CD4-positive, alpha-beta memory T cell (primary cell): ENCODE data around the gene ACP6. TPM values are rescaled to one million over a fixed set of nuclear protein-coding genes. Genes with fewer than 3 reads are reported as not detected.

ENCODE experiments used
- CTCF ChIA-PET: fragments of 350-600 bp; sonication (Branson Sonifier 250); formaldehyde crosslinking; loops from one replicate; lab custom pipeline; 2021; ENCODE audit warnings: inconsistent platforms; ENCODE audit not compliant: partially characterized antibody; lab: Charles Lee
- POLR2A ChIA-PET: fragments of 350-600 bp; sonication (Branson Sonifier 250); formaldehyde crosslinking; loops from one replicate; lab custom pipeline; 2021; ENCODE audit not compliant: partially characterized antibody; lab: Charles Lee
- DNase-seq, 5 donors: peaks; one replicate each; pipeline versions ENCODE4 v3.0.0 to v3.0.0-alpha.2; 2020 to 2022; ENCODE audit warnings: mixed read lengths in 1 of 5
- H3K27ac ChIP-seq: one replicate; pipeline ENCODE4 v1.7.0; 2013; ENCODE audit warnings: low read depth, low read length
- H3K27me3 ChIP-seq: 2 replicates; pipeline ENCODE4 v1.7.0; 2013; ENCODE audit warnings: mild to moderate bottlenecking, low read length, moderate library complexity; ENCODE audit not compliant: insufficient read depth
- H3K36me3 ChIP-seq: 2 replicates; pipeline ENCODE4 v1.7.0; 2013; ENCODE audit warnings: mild to moderate bottlenecking, low read length, moderate library complexity; ENCODE audit not compliant: insufficient read depth
- H3K4me1 ChIP-seq: 2 replicates; pipeline ENCODE4 v1.7.0; 2013; ENCODE audit warnings: mild to moderate bottlenecking, low read length, moderate library complexity; ENCODE audit not compliant: insufficient read depth
- H3K4me3 ChIP-seq, 2 donors: one replicate each; pipeline ENCODE4 v1.7.0; 2013; ENCODE audit warnings: low read length in 2 of 2, mild to moderate bottlenecking in 1 of 2
- H3K9me3 ChIP-seq, 2 donors: one replicate each; pipeline ENCODE4 v1.7.0; 2013; ENCODE audit warnings: low read length in 2 of 2, control low read depth in 1 of 2; ENCODE audit not compliant: control insufficient read depth in 1 of 2
- H3K27ac Mint-ChIP-seq, 7 donors: one replicate each; pipeline ENCODE4 v1.8.0; 2020 to 2021; ENCODE audit warnings: mixed read lengths in 7 of 7, mild to moderate bottlenecking in 6 of 7, inconsistent platforms in 3 of 7, moderate library complexity in 3 of 7
- H3K27me3 Mint-ChIP-seq, 2 donors: one replicate each; pipeline ENCODE4 v1.8.0; 2020 to 2021; ENCODE audit warnings: mixed read lengths in 2 of 2
- H3K36me3 Mint-ChIP-seq, 2 donors: one replicate each; pipeline ENCODE4 v1.8.0; 2020 to 2021; ENCODE audit warnings: mixed read lengths in 2 of 2, inconsistent platforms in 1 of 2, mild to moderate bottlenecking in 1 of 2
- H3K4me1 Mint-ChIP-seq, 4 donors: one replicate each; pipeline ENCODE4 v1.8.0; 2020 to 2021; ENCODE audit warnings: mixed read lengths in 4 of 4, mild to moderate bottlenecking in 1 of 4
- H3K4me3 Mint-ChIP-seq, 8 donors: one replicate each; pipeline ENCODE4 v1.8.0; 2020 to 2021; ENCODE audit warnings: mixed read lengths in 8 of 8, mild to moderate bottlenecking in 7 of 8, moderate library complexity in 6 of 8, inconsistent platforms in 3 of 8
- H3K9me3 Mint-ChIP-seq, 8 donors: one replicate each; pipeline ENCODE4 v1.8.0; 2020 to 2021; ENCODE audit warnings: mixed read lengths in 8 of 8, mild to moderate bottlenecking in 5 of 8, inconsistent platforms in 3 of 8, moderate library complexity in 1 of 8
- intact Hi-C: fragments of 100-400 bp; cut with micrococcal nuclease; formaldehyde crosslinking; loops from one replicate; pipeline ENCODE4 v1.15.1; 2023
- polyA plus RNA-seq, 2 donors: library from polyadenylated mRNA; unstranded; fragments of 300-500 nt; fragmentation: Illumina TruSeq; gene quantifications; one replicate each; pipeline ENCODE4 v1.2.3, GENCODE V29; 2021
- total RNA-seq, 2 experiments: library from RNA; stranded (reverse); gene quantifications; one replicate each; pipeline ENCODE4 v1.2.3, GENCODE V29; 2021

The ACP6 gene
- total and polyA plus RNA-seq, 4 experiments from 2014 or later, result 15.4 to 22.7 (median 20.2) TPM

GRCh38 chr1:147652306-147652705 is 18.0 kb downstream of the ACP6 start:
- H3K9me3 ChIP-seq, result no peaks in the 10 kb centered on the region
- ChIA-PET POLR2A (interaction anchor here (1.0 kb wide), 1 partner anchor 11 kb away, joined by 3 read pairs; no protein-coding TSS in a partner anchor), CTCF (interaction anchor here (0.6 to 2.0 kb wide), 4 partner anchors 11 to 38 kb away, joined by 3 to 6 read pairs (median 4); no protein-coding TSS in a partner anchor)
- peaks cover 25% of the 10 kb centered on the region for H3K4me1 ChIP-seq
- Mint-ChIP-seq H3K27me3 (no peaks in the 10 kb centered on the region), H3K36me3 (peaks cover 23 to 42% of the 10 kb centered on the region in 2 donors), H3K4me3 (no peak overlapping the region), H3K4me1 (peaks cover 17 to 28% (median 23%) of the 10 kb centered on the region in 4 donors), H3K9me3 (no peaks in the 10 kb centered on the region), H3K27ac (no peak overlapping the region)
- no peak overlapping the region for H3K27ac ChIP-seq
- intact Hi-C loops, result no loop called here
- H3K36me3 ChIP-seq, result peaks cover 24% of the 10 kb centered on the region
- no peaks in the 10 kb centered on the region for H3K27me3 ChIP-seq
- no peak overlapping the region for H3K4me3 ChIP-seq
- DNase-seq, result no peak

- DNase-seq, result no peak
- H3K36me3 Mint-ChIP-seq, result peaks cover 17 to 41% of the 10 kb centered on the region in 2 donors
- no peak overlapping the region for H3K4me3 Mint-ChIP-seq
- peaks cover 24% of the 10 kb centered on the region for H3K36me3 ChIP-seq
- H3K4me1 Mint-ChIP-seq, result peaks cover 25 to 37% (median 32%) of the 10 kb centered on the region in 4 donors
- no peaks in the 10 kb centered on the region for H3K9me3 ChIP-seq
- H3K27me3 Mint-ChIP-seq, result no peaks in the 10 kb centered on the region
- POLR2A ChIA-PET, result interaction anchor here (1.0 to 4.5 kb wide), 2 partner anchors 12 to 18 kb away, joined by 3 to 18 read pairs; partner anchors contain the start of gene ACP6
- intact Hi-C loops, result no loop called here
- no peaks in the 10 kb centered on the region for H3K9me3 Mint-ChIP-seq
- H3K4me3 ChIP-seq, result no peak overlapping the region
- no peak overlapping the region for H3K27ac ChIP-seq
- CTCF ChIA-PET, result interaction anchor here (1.0 to 2.0 kb wide), 4 partner anchors 10 to 14 kb away, joined by 3 to 6 read pairs (median 5); no protein-coding TSS in a partner anchor
- peaks cover 34% of the 10 kb centered on the region for H3K4me1 ChIP-seq
- H3K27me3 ChIP-seq, result no peaks in the 10 kb centered on the region
- peak overlapping the region in 2 of 7 donors; percentile 33 to 57 for H3K27ac Mint-ChIP-seq
These were observed 18.9 kb downstream of the ACP6 start for GRCh38 chr1:147651466-147651865.

DNA sequence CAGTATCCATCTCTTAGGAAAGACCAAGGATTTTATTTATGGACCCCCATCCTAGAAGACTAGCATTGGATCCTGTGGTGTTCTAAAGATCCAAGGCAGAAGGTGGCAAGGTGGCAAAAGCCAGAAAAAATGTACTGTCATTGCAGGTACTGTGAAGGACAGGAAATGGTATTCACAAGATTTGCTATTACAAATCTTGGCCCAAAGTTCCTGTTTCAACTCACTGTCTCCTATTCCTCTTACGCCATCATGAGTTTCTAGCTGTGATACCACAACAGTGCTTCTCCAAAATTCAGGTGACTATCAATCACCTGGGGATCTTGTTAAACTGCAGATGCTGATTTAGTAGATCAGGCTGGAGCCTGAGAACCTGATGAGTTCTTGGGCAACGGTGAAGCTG is 21.4 kb downstream of the ACP6 start:
- peaks cover 46% of the 10 kb centered on the region for H3K4me1 ChIP-seq
- H3K9me3 ChIP-seq, result no peaks in the 10 kb centered on the region
- H3K36me3 ChIP-seq, result peaks cover 18% of the 10 kb centered on the region
- ChIA-PET POLR2A (interaction anchor here (0.7 to 4.5 kb wide), 5 partner anchors 9 to 107 kb away, joined by 3 to 18 read pairs (median 3); partner anchors contain the start of genes ACP6 and BCL9), CTCF (interaction anchor here (0.7 to 1.5 kb wide), 3 partner anchors 9 to 152 kb away, joined by 3 to 6 read pairs (median 3); no protein-coding TSS in a partner anchor)
- peaks cover 12 to 24% of the 10 kb centered on the region in 2 donors for H3K36me3 Mint-ChIP-seq
- no peaks in the 10 kb centered on the region for H3K27me3 ChIP-seq
- peaks cover 45 to 59% (median 52%) of the 10 kb centered on the region in 4 donors for H3K4me1 Mint-ChIP-seq
- peak overlapping the region in 1 of 2 donors; percentile 13 for H3K4me3 ChIP-seq
- peak in 4 of 5 donors; percentile 8 to 35 (median 18) for DNase-seq
- H3K4me3 Mint-ChIP-seq, result peak overlapping the region in 7 of 8 donors; percentile 54 to 87 (median 80)
- no peaks in the 10 kb centered on the region for H3K9me3 Mint-ChIP-seq
- H3K27ac ChIP-seq, result peak overlapping the region; percentile 36
- intact Hi-C loops, result no loop called here
- no peaks in the 10 kb centered on the region for H3K27me3 Mint-ChIP-seq
- peak overlapping the region; percentile 70 to 94 (median 91) for H3K27ac Mint-ChIP-seq

DNA sequence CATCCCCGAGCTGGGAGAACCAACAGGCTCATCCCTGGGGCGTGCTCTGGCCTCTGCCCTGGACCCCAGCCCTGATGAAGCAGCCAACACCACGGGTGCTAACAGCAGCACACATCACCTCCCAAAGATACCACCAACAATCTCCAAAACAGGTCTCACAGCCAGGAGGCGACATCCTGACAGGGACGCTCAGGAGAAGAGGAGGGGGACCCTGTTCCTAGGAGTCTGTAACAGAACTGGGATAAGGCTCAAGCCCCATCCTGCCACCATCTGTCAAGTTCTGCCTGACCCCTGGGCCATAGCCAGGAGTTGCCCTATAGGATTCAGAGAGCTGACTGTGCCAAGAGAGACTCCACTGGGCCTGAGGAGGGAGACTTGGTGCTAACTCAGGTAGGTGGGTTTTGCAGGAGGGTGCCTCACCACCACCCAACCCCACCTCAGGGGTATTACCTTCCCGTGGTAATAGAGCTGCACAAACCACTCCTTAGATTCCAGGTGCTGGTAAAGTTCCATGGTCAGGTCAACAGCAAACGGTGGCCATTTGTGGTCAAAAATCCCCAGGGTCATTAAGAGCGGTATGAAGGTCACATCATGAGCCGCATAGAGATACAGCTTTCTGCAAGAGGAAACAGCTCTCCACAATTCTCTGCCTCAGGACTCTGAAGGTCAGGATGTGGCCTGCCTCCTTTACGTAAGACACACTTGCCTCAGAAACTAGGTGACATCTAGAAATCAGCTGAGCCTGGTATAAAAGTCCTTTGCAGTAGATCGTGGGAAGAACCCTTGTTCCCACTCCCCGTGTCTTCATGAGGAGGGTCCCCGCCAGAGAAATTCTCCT is 22.3 kb downstream of the ACP6 start:
- Histone ChIP-seq H3K9me3 (no peaks in the 10 kb centered on the region), H3K4me1 (peaks cover 46% of the 10 kb centered on the region), H3K4me3 (peak overlapping the region in 1 of 2 donors; percentile 13), H3K27me3 (no peaks in the 10 kb centered on the region), H3K27ac (peak overlapping the region; percentile 36), H3K36me3 (peaks cover 18% of the 10 kb centered on the region)
- H3K36me3 Mint-ChIP-seq, result peaks cover 16 to 25% of the 10 kb centered on the region in 2 donors
- H3K4me1 Mint-ChIP-seq, result peaks cover 51 to 69% (median 58%) of the 10 kb centered on the region in 4 donors
- H3K27ac Mint-ChIP-seq, result peak overlapping the region; percentile 70 to 94 (median 91)
- CTCF ChIA-PET, result interaction anchor here (0.8 to 1.7 kb wide), 6 partner anchors 18 to 245 kb away, joined by 3 to 4 read pairs (median 3); no protein-coding TSS in a partner anchor
- H3K4me3 Mint-ChIP-seq, result peak overlapping the region; percentile 54 to 87 (median 78)
- no peaks in the 10 kb centered on the region for H3K9me3 Mint-ChIP-seq
- intact Hi-C loops, result no loop called here
- peak; percentile 50 to 70 (median 67) for DNase-seq
- no peaks in the 10 kb centered on the region for H3K27me3 Mint-ChIP-seq
- POLR2A ChIA-PET, result interaction anchor here (0.6 to 4.5 kb wide), 4 partner anchors 8 to 107 kb away, joined by 3 to 18 read pairs (median 4); partner anchors contain the start of genes ACP6 and BCL9

- Histone ChIP-seq H3K9me3 (no peaks in the 10 kb centered on the region), H3K4me1 (peaks cover 57% of the 10 kb centered on the region), H3K27ac (no peak overlapping the region), H3K4me3 (no peak overlapping the region), H3K36me3 (no peaks in the 10 kb centered on the region), H3K27me3 (no peaks in the 10 kb centered on the region)
- CTCF ChIA-PET, result interaction anchor here (0.9 to 8.2 kb wide), 9 partner anchors 13 to 249 kb away, joined by 3 to 55 read pairs (median 7); partner anchors contain the start of gene BCL9
- intact Hi-C loops, result loop anchor here (5.0 kb wide), 1 partner anchor 42 kb away; no protein-coding TSS in a partner anchor
- H3K9me3 Mint-ChIP-seq, result no peaks in the 10 kb centered on the region
- H3K4me1 Mint-ChIP-seq, result peaks cover 59 to 89% (median 73%) of the 10 kb centered on the region in 4 donors
- POLR2A ChIA-PET, result no interaction called here
- peak overlapping the region in 4 of 8 donors; percentile 14 to 49 (median 20) for H3K4me3 Mint-ChIP-seq
- H3K27me3 Mint-ChIP-seq, result no peaks in the 10 kb centered on the region
- peak overlapping the region in 4 of 7 donors; percentile 3 to 84 (median 56) for H3K27ac Mint-ChIP-seq
- no peak for DNase-seq
- H3K36me3 Mint-ChIP-seq, result peaks cover 13 to 16% of the 10 kb centered on the region in 2 donors
These were observed 26.4 kb downstream of the ACP6 start for GRCh38 chr1:147643974-147644373.

DNA sequence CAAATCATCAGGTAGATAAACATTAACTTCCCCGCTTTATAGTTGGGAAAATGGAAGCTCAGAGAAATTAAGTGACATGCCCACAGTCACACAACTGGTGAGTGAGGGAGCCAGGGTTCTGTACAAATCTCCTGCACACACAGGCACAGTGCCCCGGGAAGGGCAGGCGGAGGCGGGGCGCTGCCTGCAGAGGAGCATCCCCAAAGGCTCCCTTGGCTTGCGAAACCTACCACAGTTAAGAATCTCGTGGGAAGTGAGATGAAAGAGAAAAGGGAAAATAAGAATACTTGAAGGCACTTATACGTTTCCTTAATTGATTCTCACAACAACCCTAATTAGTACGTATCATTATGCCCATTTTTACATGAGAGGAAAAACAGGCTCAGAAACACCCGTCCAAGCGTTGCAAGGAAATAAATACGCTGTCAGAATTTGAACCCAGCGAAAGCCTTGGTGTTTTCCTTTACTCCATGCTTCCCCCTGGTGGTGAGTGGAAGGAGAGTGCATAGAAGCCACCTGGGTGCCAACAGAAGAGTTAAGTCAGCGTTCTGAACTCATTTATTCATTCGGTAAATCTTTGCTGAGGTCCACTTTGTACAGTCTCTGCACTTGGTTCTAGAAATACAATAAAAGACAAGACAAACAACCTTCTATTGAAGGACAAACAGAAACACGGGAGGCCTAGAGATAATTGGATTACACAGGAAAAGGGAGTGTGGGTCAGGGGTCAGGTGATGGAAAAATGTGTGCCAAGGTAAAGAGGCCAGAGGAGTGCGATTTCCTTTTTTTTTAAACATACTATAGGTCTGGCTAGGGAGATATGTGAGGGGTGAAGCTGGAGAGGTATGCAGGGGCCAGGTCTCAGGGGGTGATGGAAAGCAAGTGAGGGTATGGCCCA is 28.4 kb downstream of the ACP6 start:
- Histone ChIP-seq H3K27me3 (no peaks in the 10 kb centered on the region), H3K36me3 (no peaks in the 10 kb centered on the region), H3K4me1 (peaks cover 36% of the 10 kb centered on the region), H3K9me3 (no peaks in the 10 kb centered on the region), H3K27ac (no peak overlapping the region), H3K4me3 (no peak overlapping the region)
- intact Hi-C loops, result loop anchor here (1.0 to 5.0 kb wide), 4 partner anchors 29 to 147 kb away; partner anchors contain the start of gene ACP6
- CTCF ChIA-PET, result interaction anchor here (0.6 to 8.2 kb wide), 30 partner anchors 9 to 251 kb away, joined by 3 to 60 read pairs (median 6); partner anchors contain the start of gene ACP6
- DNase-seq, result peak; percentile 53 to 66 (median 60)
- Mint-ChIP-seq H3K27ac (peak overlapping the region; percentile 13 to 90 (median 43)), H3K4me3 (peak overlapping the region in 2 of 8 donors; percentile 2 to 53), H3K4me1 (peaks cover 39 to 72% (median 56%) of the 10 kb centered on the region in 4 donors), H3K27me3 (no peaks in the 10 kb centered on the region), H3K9me3 (no peaks in the 10 kb centered on the region), H3K36me3 (peaks cover 15 to 16% of the 10 kb centered on the region in 2 donors)
- POLR2A ChIA-PET, result interaction anchor here (0.8 kb wide), 1 partner anchor 28 kb away, joined by 3 read pairs; the partner anchor contains the start of gene ACP6
